HFF-Myc (cell line): Measurements from ENCODE around the gene SLU7.

Source experiments
- DNase-seq: peaks from one replicate; pipeline ENCODE4 v3.0.0-alpha.2; 2011; ENCODE audit warnings: low read depth; ENCODE audit errors: extremely low read depth
- H3K4me3 ChIP-seq: replicated peaks from 2 replicates; pipeline ENCODE4 v1.5.1; 2011; ENCODE audit warnings: low read depth, mild to moderate bottlenecking, control low read depth, low read length
- CTCF ChIP-seq: IDR thresholded peaks from 2 replicates; pipeline ENCODE4 v1.5.1; 2012; ENCODE audit warnings: mild to moderate bottlenecking, low read depth, low read length, control low read depth; ENCODE audit errors: missing control alignments

The SLU7 gene

GRCh38 chr5:160377651-160378050 lies 41.2 kb downstream of the SLU7 start:
- no peak for TF ChIP-seq CTCF
- H3K4me3 ChIP-seq = no peak overlapping the region
- no peak for DNase-seq

GRCh38 chr5:160376416-160376815 lies 42.5 kb downstream of the SLU7 start:
- DNase-seq = no peak
- H3K4me3 ChIP-seq = no peak overlapping the region
- TF ChIP-seq CTCF = no peak

- no peak for DNase-seq
- H3K4me3 ChIP-seq = no peak overlapping the region
- TF ChIP-seq CTCF = no peak
Measured at GRCh38 chr5:160375701-160376100, 43.2 kb downstream of the SLU7 start.

- no peak overlapping the region for H3K4me3 ChIP-seq
- no peak for TF ChIP-seq CTCF
- no peak for DNase-seq
Measured at GRCh38 chr5:160375166-160375565, 43.7 kb downstream of the SLU7 start.

- TF ChIP-seq CTCF = no peak
- H3K4me3 ChIP-seq = no peak overlapping the region
- no peak for DNase-seq
Measured at GRCh38 chr5:160371294-160371693, 47.6 kb downstream of the SLU7 start.

- peak overlapping the region; percentile 47 for H3K4me3 ChIP-seq
- TF ChIP-seq CTCF = no peak
- no peak for DNase-seq
Measured at GRCh38 chr5:160370713-160371034, 48.2 kb downstream of the SLU7 start.

GRCh38 chr5:160369990-160370712 lies 48.7 kb downstream of the SLU7 start, which contains the start of gene C1QTNF2:
C1QTNF2 (minus strand) TSS chr5:160370626; CDS start chr5:160355011, 15,615 bp downstream.
- no peak for DNase-seq
- H3K4me3 ChIP-seq = peak within 1 kb of the TSS; percentile 47
- TF ChIP-seq CTCF = no peak
